Right ventricle myocardium superior (tissue), 1 donor: ENCODE measurements around the gene LMOD3. TPM values are rescaled to one million over a fixed set of nuclear protein-coding genes. Genes with fewer than 3 reads are reported as not detected.
A peak's percentile ranks its signal among the peaks of the same experiment; 100 is the strongest.

Source experiments
- ATAC-seq: fragments of 200-7000 bp; cut with Tn5 transposase; one replicate; pipeline ENCODE4 v1.9.1; 2020; ENCODE audit warnings: mild to moderate bottlenecking; ENCODE audit not compliant: poor library complexity
- DNase-seq: peaks from one replicate; pipeline ENCODE4 v3.0.0-alpha.2; 2020
- intact Hi-C: fragments of 100-400 bp; cut with DNase I; formaldehyde crosslinking; loops from one replicate; pipeline ENCODE4 v1.11.2; 2022
- long read RNA-seq: library from polyadenylated mRNA; unstranded; transcript quantifications from one replicate; pipeline ENCODE4 v2.0.0, GENCODE V29; 2021
- total RNA-seq: library from RNA; stranded (reverse); fragmentation: NEBNext Ultra II Directional; extraction: Animal tissue kit (Norgen Biotek cat#: 25700); gene quantifications from one replicate; pipeline ENCODE4 v1.2.1, GENCODE V29; 2021
- donor health status: DM: no; HTN: yes; CAD: no; lungs with severe emphysema.

The LMOD3 gene
- total RNA-seq = 148 TPM
- long read RNA-seq, full-length matches to known transcripts = 87 of 120 reads
- long read RNA-seq, partial matches to known transcripts = 26 of 120 reads
- long read RNA-seq, other reads (novel, unspliced or antisense) = 7 of 120 reads

DNA sequence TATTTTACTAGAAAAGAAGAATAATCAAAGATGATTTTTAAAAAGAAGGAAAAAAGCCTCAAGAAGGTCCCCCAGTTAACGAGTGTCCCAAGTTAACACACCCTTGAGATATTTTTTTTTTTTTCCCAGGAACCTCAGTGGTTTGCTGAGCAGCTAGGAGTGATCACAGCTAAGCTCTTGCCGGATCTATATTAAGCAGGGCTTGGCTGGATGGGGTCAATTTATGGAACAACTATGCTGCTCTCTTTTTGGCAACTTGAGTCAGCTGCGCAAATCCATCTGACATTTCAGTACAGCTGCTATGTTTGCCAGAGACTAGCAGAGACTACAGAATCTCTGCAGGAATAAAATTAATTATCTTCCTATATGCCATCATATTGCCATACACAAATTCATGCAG lies at the start of gene LMOD3:
Gene LMOD3 (minus strand): TSS at position 193 of the 400 bp plus-strand sequence. CDS start 209 bp downstream, outside the sequence.
- ATAC-seq = peak; percentile 86
- no peak for DNase-seq
- intact Hi-C loops = no loop called here

DNA sequence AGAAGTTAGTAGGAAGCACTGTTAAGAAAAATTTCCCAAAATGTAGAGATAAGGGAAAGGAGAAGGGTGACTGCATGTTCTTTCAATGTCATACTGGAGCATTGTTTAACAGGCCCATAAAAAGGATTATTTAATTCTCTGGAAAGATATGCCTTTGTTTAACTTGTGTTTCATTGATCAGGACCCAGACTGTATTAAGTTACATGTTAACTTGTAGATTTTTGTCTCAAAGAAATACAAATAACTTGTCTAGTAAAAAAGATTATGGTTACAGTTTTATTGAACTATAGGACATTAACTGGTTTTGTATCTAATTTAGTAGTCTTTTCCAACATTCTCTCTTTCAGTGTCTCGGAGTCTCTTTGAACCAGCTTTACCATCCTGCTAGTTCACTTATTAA lies 49.7 kb upstream of the LMOD3 start:
- ATAC-seq = no peak
- DNase-seq = no peak
- intact Hi-C loops = no loop called here

DNA sequence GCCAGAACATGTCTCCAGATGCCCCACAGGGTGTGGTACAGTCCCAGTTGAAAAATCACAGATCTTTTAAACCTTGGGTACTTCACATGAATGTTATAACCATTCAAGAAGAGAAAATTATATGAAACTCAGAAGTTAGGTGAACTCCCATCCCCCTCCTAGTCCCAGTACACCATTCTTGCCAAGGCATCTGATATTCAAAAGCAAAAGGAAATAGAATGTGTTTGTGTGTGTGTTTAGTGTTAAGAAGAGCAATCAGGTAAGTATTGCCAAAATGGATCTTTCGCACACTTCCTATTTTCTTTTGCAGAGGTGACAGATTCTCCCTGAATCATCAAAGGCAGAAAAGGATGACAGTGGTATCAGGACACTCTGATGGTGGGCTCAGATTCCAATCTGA lies 44.1 kb upstream of the LMOD3 start:
- no peak for DNase-seq
- intact Hi-C loops = no loop called here
- no peak for ATAC-seq

DNA sequence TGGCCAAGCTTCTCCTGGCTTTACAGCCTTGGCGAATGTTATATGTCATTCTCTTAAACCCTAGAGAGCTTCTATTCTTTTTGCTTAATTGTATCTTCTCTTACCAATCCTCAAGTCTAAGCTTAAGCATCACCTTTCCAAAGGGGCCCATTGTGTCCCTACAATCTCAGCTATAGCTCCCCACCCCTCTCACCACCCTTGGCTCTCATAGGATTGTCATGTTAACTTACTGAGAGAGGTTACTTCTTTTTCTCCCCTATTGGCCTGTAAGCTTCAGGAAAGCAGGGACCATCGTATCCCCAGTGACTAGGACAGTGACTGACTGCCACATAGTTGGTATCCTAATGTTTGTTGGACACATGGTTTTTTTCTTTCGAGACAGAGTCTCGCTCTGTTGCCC lies 43.3 kb upstream of the LMOD3 start:
- ATAC-seq = no peak
- DNase-seq = no peak
- intact Hi-C loops = no loop called here

DNA sequence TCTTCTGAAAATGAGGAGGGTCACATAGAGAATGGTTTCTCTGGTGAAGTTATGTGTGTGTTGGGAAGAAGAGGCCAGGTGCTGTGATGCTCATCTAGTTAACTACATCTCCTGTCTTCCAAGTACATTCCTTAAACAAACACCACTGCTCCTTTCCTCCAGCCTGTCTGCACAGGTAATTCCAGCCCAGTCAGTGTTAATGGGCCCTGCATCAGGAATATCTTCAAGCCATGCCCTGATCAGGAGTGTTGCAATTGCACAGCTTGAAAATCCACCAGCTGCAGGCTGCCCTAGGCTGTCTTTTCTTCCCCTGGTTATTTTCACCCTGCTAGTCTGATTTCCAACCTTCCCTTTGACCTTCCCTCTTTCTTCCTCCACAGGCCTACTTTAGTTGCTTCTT lies 41.9 kb upstream of the LMOD3 start:
- no peak for ATAC-seq
- intact Hi-C loops = loop anchor here (5.0 kb wide), 2 partner anchors 263 to 508 kb away; no protein-coding TSS in a partner anchor
- DNase-seq = no peak

DNA sequence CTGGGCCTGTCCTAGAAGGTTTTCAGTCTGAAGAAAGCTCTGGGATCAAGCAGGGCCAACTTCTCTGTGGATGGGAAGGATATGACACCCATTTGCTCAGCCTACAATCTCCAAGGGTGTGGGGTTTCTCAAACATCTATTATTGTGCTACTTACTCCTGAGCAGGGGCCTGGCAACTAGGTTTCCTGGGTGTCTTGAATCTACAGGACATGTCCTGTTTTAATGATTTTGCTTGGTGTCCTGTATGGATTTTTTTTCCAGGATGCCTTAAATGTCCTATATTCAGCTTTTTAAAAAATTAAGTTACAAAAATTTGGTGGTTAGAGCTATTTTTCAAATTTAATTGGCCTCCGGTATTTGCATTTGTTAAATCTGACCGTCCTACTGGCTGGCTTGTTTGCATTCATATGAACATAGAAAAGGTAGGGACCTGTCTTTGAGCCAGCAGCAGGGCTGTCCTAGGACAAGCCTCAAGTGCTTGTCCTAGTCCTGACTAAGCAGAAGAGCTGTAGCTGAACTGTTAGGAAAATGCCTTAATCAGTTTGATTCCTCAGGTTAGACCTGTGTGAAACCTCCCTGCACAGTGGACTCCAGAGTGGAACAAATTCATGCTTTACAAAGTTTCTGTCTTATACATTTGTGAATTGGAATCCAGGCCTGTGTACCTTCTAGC lies 40.0 kb upstream of the LMOD3 start:
- no peak for DNase-seq
- ATAC-seq = no peak
- intact Hi-C loops = loop anchor here (2.0 to 5.0 kb wide), 3 partner anchors 144 to 510 kb away; no protein-coding TSS in a partner anchor

DNA sequence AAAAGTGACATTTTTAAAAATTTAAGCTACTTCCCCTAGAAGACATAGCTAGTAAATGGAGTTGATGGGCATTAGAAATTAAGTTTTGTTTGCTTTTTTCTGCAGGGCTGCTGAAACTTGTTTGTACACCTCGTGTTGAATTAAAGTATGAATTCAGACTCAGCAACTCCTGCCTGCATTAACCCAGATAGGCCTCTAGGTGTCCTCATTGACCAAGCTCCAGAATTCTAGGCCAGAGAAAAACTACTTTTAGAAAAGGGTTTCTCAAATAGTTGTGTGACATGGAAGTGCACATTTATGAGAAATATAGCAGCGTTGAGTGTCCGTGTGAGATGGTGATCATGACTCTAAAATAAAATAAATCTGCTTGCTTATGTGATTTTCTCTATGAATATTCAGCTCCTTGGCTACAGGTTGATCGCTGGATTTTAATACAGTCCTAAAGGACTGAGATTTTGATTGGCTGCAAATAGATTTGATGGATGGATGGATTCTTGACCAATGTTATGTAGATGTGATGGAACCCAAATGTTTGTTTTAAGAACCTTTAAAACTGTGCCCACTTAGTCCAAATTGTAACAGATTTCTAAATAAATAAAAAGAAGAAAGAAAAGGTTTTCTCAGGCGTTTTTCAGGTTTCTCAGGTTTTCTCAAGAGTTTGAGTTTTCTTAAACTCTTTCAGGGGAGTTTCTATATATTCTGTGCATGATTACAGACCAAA lies 39.4 kb upstream of the LMOD3 start:
- ATAC-seq (peak; percentile 76), DNase-seq (no peak)
- intact Hi-C loops = loop anchor here (2.0 to 5.0 kb wide), 3 partner anchors 145 to 511 kb away; no protein-coding TSS in a partner anchor

DNA sequence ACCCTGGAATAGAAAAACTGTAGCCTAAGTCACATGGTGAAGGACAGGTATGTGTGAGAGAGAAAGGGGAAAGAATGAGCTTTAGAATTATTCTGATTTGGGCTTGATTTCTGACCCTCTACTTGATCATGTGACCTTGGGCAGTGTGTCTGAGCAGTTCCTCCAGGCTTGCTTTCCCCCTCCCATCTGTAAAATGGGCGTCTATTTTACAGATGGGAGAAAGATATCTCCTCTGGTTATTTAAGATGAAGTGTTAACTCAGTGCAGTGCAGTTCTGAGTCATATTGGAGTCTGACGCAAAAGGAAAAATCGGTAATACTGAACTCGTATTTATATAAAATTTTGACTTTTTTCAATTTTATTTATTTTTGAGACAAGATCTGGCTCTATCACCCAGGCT lies 38.1 kb upstream of the LMOD3 start:
- ATAC-seq (no peak), DNase-seq (no peak)
- intact Hi-C loops = loop anchor here (5.0 kb wide), 2 partner anchors 267 to 512 kb away; no protein-coding TSS in a partner anchor

DNA sequence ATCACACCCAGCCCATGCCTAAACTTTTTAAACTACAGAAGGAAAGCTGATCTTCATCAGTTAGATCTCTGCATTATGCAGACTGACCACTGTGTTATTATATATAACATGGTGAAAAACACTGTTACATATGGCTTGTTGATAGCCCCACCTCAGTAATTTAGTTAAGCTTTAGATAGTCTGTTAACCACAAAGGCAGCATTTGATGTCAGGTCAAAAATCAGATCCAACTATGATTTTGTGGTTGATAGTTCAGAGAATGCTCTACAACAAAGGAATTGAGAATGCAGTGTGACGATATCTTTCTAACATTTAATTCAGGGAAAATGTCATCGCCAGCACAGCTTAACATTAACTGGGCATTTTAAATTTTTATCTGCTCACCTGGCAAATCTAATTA lies 37.7 kb upstream of the LMOD3 start:
- no peak for ATAC-seq
- DNase-seq = no peak
- intact Hi-C loops = loop anchor here (5.0 kb wide), 2 partner anchors 267 to 512 kb away; no protein-coding TSS in a partner anchor

DNA sequence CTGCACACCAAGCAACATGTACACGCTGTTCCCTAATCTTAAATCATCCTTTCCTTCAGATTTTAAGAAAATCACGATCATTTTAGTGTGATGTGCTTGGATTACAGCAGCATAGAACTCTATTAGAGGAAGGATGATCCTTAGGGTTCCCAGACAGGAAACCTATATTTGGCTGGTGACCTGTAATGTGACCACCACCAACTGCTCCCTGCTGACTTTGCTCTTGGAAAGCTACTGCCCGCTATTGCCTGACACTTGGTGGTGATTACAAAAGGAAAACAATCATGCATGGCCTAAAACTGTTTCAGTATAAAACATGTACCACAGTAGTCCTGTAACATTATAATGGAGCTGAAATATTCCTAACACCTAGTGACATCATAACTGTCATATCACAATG lies 27.2 kb upstream of the LMOD3 start:
- DNase-seq (no peak), ATAC-seq (no peak)
- intact Hi-C loops = no loop called here

DNA sequence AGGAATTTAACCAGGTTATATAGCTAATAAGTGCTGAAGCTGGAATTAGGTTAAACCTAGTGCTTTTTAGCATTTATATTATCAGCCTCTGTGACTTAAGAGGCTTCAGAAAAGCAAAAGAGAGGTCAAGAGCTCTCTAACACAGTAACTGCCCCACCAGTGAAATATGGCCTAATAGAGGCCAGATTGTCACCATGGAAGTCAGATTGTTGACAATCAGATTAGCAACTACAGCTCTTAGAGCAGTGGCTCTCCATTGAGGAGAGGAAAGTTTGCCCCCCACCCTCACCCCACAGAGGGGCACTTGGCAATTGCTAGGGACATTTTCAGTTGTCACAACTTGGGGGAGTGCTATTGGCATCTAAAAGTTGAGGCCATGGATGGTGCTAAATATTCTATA lies 23.3 kb upstream of the LMOD3 start:
- no peak for ATAC-seq
- DNase-seq = no peak
- intact Hi-C loops = no loop called here

DNA sequence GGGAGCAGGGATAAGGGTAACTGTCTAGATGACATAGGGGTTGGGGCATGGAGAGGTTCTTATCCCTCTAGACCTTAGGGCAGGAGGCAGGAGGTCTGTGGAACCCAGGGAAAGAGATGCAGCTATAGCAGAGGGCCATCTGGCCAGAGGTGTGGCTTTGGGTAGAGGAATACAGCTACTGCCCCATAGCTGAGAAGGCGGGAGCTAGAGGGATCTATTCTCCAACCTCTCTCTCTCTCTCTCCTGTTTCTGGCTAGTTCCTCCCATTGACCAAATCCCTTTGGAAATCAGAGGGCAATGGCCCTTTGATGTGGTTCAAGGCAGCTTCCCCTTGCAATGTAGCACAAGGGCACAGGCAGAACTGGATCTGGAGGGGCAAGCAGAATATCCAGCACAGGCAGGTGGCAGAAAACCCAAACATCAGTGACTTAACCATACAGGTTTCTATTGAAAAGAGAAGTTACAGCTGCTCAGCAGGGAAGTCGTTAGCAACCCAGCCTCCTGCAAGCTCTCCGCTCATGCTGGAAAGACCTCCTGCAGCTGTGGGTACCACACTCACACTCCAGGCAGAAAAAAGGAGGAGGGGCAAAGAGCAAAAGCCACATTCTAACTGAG lies 22.3 kb upstream of the LMOD3 start:
- ATAC-seq (no peak), DNase-seq (no peak)
- intact Hi-C loops = no loop called here

DNA sequence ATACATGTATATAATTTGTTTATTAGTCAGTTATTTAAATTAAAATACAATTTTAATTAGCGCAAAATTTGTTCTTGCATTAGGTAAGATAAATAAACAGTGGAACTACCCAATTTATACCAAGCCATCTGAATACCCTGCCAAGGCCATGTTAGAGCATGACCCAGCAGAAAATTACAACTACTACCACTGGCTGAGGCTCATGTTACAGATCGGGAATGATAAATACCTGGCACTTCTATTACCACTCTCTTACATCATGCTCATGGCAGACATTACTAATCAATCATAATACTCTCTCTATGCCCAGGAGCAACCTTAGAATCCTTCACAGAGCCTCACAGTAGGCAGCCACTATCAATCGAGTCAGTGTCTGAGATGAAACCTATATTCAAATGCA lies 21.2 kb upstream of the LMOD3 start:
- ATAC-seq (no peak), DNase-seq (no peak)
- intact Hi-C loops = no loop called here

DNA sequence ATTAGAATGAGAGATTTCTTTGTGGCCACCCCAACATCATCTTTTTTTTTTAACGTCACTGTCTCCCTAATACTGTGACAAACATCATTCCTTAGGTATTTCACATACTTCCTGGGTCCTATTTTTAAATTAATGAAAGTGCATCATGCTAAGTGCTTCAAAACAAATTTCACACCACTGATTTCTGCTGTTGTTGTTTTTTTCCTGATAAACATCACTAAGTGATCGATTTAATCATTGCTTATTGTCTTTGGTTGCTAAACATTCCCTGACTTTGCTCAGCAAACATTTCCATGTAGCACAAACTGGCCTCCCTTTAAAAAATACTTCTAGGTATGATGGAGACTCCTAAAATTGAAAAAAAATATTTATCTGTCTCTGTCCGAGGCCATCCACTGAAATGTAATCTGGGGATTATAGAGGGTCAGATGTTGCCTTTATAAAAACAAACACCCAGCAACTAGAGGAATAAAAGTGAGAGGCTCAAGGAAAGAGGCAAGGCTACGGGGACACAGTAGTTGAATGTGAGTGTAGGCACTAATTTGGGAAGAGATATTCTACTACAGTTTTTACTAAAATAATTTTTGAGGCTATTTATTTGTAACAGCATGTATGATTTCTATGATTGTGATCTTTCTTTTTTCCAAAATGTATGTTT lies 20.5 kb upstream of the LMOD3 start:
- intact Hi-C loops = no loop called here
- no peak for ATAC-seq
- DNase-seq = no peak

DNA sequence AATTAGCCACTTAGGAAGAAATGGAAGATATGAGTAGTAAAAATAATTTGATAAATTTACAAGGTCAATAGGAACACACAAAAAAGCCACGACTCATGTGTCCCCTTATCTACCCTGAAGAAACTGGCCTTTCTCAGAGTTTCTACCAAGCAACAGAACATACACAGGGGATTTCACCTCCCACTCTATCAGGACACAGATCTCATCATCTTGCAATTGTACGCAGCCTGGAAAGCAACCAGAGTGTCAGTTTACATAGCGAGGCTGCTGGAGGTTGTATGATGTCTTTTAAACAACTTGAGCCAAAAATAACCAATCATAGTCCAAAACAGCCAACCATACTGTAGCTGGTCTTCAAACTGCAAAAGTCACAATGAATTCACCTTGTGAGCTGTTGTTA lies 19.7 kb upstream of the LMOD3 start:
- intact Hi-C loops = no loop called here
- DNase-seq (no peak), ATAC-seq (no peak)

DNA sequence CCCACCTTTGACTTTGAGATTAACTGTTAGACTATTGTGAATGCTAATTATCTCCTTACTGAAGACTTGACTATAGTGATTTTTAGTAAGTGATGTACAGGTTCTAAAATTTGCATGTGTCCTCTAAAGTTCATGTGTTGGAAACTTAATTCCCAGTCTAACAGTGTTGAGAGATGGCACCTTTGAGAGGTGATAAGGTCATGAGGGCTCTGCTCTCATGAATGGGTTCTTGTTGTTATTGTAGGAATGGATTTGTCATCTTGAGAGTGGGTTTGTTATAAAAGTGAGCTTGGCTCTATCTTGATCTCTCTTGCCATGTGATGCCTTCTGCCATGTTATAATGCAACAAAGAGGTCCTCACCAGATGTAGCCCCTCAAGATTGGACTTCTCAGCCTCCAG lies 18.9 kb upstream of the LMOD3 start:
- ATAC-seq (no peak), DNase-seq (no peak)
- intact Hi-C loops = no loop called here

DNA sequence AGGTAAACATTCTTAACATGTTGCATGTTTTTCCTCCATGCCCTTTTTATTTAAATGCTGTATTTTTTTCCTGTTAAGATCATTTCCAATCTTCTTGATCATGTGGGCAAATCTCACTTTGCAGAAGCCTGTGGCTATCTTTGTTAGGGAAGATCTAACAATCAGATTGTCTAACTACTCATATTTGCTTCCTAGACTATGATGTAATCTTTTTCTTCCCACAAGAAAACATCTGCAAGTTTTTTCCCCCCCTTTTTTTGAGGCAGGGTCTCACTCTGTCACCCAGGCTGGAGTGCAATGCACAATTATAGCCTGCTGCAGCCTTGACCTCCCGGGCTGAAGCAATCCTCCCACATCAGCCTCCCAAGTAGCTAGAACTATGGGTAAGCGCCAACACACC lies 15.0 kb upstream of the LMOD3 start:
- no peak for ATAC-seq
- intact Hi-C loops = no loop called here
- DNase-seq = no peak

DNA sequence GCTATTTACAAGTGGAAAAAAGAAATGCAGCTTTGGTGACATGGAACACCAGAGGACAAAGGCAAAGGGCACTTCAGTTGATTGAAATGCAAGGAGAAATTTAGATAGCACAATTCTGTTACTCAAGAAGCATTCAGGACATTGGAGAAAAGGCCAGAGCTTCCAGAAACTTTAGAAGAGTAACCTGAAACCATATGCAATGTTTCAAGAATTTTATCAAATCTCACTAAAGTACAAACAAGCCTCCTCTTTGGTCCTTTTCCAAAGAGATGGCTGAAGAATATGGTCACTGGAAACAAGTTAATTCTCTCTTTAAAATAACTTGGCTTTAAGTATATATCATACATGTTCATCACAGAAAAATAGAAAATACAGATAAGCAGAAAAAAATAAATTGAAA lies 14.6 kb upstream of the LMOD3 start:
- DNase-seq = no peak
- no peak for ATAC-seq
- intact Hi-C loops = no loop called here

DNA sequence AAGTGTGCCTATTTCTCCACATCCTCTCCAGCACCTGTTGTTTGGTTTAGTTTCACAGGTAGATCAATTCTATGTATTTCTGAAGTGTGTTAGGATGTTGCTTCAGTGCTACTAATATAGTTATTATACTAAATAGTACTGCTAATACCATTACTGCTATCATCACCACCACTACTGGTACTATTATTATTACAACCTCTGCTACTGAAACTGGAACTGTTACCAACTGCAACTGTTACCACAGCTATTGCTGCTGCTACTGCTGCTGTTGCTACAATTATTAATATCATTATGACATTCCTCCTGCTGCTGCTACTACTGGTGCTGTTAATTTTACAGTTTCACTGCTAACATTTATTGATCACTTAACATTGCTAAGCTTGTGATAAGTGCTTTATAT lies 8.3 kb upstream of the LMOD3 start:
- intact Hi-C loops = no loop called here
- DNase-seq = no peak
- no peak for ATAC-seq
